HEK293 (cell line): ENCODE results near the gene SYPL2.

Experiments
- MZF1 ChIP-seq: fragments of 450-650 bp; formaldehyde crosslinking; IDR thresholded peaks from 2 replicates; pipeline ENCODE4 v1.5.1; 2017; ENCODE audit warnings: missing biosample characterization, missing genetic modification characterization, borderline replicate concordance
- SP2 ChIP-seq: fragments of 450-650 bp; formaldehyde crosslinking; IDR thresholded peaks from 2 replicates; pipeline ENCODE4 v1.5.1; 2016; ENCODE audit warnings: missing biosample characterization, missing genetic modification characterization
- ZNF423 ChIP-seq: fragments of 450-650 bp; formaldehyde crosslinking; IDR thresholded peaks from 2 replicates; pipeline ENCODE4 v1.5.1; 2016; ENCODE audit warnings: missing biosample characterization, missing genetic modification characterization
- ZNF510 ChIP-seq: fragments of 450-650 bp; formaldehyde crosslinking; IDR thresholded peaks from 2 replicates; pipeline ENCODE4 v1.5.1; 2018; ENCODE audit warnings: mild to moderate bottlenecking, missing genetic modification characterization, missing biosample characterization; ENCODE audit not compliant: insufficient replicate concordance
- ZNF555 ChIP-seq: fragments of 450-650 bp; formaldehyde crosslinking; conservative IDR thresholded peaks from 2 replicates; pipeline ENCODE4 v1.5.1; 2017; ENCODE audit warnings: missing biosample characterization, mild to moderate bottlenecking, missing genetic modification characterization, inconsistent platforms
- TF ChIP-seq, protein P1 (sequence below): fragments of 450-650 bp; formaldehyde crosslinking; IDR thresholded peaks from 2 replicates; pipeline ENCODE4 v1.5.1; 2016; ENCODE audit warnings: missing biosample characterization, missing genetic modification characterization
- TF ChIP-seq, protein P2 (sequence below): fragments of 450-650 bp; formaldehyde crosslinking; conservative IDR thresholded peaks from 2 replicates; pipeline ENCODE4 v1.5.1; 2016; ENCODE audit warnings: low read depth, missing biosample characterization, missing genetic modification characterization
- TF ChIP-seq, protein P3 (sequence below): fragments of 450-650 bp; formaldehyde crosslinking; IDR thresholded peaks from 2 replicates; pipeline ENCODE4 v1.5.1; 2016; ENCODE audit warnings: missing biosample characterization, missing genetic modification characterization

DNA sequence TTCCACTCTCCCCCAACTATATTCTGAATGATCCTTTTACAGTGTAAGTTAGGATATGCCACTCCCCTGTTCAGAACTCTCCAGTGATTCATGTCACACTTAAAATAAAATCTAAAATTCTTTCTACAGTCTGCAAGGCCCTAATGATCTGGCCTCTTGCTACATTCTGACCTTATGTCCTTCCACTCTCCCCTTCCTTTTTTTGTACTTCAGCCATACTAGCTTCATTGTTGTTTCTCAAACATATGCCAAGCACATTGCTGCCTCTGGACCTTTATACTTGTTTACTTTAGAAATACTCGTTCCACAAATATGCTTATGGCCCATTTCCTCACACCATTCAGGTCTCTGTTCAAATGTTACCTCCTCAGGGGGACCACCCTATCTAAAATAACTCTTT, 25.3 kb upstream of the SYPL2 start:
- TF ChIP-seq, protein P1, sequence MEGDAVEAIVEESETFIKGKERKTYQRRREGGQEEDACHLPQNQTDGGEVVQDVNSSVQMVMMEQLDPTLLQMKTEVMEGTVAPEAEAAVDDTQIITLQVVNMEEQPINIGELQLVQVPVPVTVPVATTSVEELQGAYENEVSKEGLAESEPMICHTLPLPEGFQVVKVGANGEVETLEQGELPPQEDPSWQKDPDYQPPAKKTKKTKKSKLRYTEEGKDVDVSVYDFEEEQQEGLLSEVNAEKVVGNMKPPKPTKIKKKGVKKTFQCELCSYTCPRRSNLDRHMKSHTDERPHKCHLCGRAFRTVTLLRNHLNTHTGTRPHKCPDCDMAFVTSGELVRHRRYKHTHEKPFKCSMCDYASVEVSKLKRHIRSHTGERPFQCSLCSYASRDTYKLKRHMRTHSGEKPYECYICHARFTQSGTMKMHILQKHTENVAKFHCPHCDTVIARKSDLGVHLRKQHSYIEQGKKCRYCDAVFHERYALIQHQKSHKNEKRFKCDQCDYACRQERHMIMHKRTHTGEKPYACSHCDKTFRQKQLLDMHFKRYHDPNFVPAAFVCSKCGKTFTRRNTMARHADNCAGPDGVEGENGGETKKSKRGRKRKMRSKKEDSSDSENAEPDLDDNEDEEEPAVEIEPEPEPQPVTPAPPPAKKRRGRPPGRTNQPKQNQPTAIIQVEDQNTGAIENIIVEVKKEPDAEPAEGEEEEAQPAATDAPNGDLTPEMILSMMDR (tag by site-specific recombination), result no peak
- TF ChIP-seq, protein P2, sequence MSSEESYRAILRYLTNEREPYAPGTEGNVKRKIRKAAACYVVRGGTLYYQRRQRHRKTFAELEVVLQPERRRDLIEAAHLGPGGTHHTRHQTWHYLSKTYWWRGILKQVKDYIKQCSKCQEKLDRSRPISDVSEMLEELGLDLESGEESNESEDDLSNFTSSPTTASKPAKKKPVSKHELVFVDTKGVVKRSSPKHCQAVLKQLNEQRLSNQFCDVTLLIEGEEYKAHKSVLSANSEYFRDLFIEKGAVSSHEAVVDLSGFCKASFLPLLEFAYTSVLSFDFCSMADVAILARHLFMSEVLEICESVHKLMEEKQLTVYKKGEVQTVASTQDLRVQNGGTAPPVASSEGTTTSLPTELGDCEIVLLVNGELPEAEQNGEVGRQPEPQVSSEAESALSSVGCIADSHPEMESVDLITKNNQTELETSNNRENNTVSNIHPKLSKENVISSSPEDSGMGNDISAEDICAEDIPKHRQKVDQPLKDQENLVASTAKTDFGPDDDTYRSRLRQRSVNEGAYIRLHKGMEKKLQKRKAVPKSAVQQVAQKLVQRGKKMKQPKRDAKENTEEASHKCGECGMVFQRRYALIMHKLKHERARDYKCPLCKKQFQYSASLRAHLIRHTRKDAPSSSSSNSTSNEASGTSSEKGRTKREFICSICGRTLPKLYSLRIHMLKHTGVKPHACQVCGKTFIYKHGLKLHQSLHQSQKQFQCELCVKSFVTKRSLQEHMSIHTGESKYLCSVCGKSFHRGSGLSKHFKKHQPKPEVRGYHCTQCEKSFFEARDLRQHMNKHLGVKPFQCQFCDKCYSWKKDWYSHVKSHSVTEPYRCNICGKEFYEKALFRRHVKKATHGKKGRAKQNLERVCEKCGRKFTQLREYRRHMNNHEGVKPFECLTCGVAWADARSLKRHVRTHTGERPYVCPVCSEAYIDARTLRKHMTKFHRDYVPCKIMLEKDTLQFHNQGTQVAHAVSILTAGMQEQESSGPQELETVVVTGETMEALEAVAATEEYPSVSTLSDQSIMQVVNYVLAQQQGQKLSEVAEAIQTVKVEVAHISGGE (tag by site-specific recombination), result no peak
- TF ChIP-seq ZNF423 (tag by site-specific recombination), result no peak
- no peak for TF ChIP-seq ZNF510 (tag by site-specific recombination)
- no peak for TF ChIP-seq MZF1 (tag by site-specific recombination)
- TF ChIP-seq, protein P3, sequence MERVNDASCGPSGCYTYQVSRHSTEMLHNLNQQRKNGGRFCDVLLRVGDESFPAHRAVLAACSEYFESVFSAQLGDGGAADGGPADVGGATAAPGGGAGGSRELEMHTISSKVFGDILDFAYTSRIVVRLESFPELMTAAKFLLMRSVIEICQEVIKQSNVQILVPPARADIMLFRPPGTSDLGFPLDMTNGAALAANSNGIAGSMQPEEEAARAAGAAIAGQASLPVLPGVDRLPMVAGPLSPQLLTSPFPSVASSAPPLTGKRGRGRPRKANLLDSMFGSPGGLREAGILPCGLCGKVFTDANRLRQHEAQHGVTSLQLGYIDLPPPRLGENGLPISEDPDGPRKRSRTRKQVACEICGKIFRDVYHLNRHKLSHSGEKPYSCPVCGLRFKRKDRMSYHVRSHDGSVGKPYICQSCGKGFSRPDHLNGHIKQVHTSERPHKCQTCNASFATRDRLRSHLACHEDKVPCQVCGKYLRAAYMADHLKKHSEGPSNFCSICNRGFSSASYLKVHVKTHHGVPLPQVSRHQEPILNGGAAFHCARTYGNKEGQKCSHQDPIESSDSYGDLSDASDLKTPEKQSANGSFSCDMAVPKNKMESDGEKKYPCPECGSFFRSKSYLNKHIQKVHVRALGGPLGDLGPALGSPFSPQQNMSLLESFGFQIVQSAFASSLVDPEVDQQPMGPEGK (tag by site-specific recombination), result no peak
- TF ChIP-seq SP2 (tag by site-specific recombination), result no peak
- no peak for TF ChIP-seq ZNF555 (tag by site-specific recombination)
